Mammary epithelial cell (primary cell): ENCODE data around the gene LIX1L.

Source experiments
- EZH2 ChIP-seq: IDR thresholded peaks from 2 replicates; pipeline ENCODE4 v1.6.1; 2012; ENCODE audit warnings: low read length, inconsistent platforms, borderline replicate concordance
- TF ChIP-seq, protein P1 (sequence below), 2 donors: IDR thresholded peaks in 1 of 2; conservative IDR thresholded peaks in 1 of 2; 2 replicates each; pipeline ENCODE4 v1.5.1; 2011 to 2012; ENCODE audit warnings: inconsistent platforms in 2 of 2, low read length in 2 of 2, mild to moderate bottlenecking in 2 of 2, control low read depth in 1 of 2, low read depth in 1 of 2; ENCODE audit not compliant: insufficient read depth in 1 of 2; ENCODE audit errors: extremely low read depth in 1 of 2

DNA sequence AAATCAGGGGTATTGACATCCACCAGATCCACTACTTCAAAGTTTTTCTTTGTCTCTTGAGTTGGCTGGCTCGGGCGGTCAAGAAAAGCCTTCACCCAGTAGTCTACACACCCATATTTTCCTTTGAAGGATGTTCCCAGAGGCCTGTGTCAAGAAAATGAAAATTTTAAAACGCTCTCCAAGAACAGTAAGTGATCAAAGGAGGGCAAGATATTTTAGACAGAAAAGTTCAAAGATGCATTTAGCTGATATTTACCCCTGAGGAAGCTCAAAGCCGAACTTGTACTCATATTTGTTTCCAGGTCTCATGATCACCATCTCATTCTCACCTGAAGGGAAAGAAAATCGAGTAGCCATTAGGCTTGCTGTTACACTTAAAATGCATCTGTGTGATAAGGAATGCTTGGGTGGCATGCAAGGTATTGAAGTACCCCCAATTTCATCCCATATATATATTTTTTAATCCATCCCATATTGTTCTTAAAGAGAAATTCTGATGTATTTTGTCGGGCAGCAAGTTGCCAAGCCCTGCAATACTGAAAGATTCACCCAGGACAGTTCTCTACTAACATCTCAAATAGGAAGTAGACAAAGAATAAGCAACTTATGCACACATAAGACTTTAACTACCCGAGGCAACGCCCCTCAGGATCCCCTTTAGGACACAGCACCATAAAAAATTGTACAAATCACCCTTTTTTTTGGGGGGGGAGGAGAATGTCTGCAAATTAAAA, 37.5 kb upstream of the LIX1L start:
- TF ChIP-seq, protein P1, sequence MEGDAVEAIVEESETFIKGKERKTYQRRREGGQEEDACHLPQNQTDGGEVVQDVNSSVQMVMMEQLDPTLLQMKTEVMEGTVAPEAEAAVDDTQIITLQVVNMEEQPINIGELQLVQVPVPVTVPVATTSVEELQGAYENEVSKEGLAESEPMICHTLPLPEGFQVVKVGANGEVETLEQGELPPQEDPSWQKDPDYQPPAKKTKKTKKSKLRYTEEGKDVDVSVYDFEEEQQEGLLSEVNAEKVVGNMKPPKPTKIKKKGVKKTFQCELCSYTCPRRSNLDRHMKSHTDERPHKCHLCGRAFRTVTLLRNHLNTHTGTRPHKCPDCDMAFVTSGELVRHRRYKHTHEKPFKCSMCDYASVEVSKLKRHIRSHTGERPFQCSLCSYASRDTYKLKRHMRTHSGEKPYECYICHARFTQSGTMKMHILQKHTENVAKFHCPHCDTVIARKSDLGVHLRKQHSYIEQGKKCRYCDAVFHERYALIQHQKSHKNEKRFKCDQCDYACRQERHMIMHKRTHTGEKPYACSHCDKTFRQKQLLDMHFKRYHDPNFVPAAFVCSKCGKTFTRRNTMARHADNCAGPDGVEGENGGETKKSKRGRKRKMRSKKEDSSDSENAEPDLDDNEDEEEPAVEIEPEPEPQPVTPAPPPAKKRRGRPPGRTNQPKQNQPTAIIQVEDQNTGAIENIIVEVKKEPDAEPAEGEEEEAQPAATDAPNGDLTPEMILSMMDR (conservative IDR thresholded peaks at IDR 0.05 in 1 of 2, IDR thresholded peaks at IDR 0.05 in 1 of 2; ENCODE audit: extremely low read depth in 1 of 2, insufficient read depth in 1 of 2, low read depth in 1 of 2, low read length in 2 of 2), result no peak
- TF ChIP-seq EZH2, result no peak
